ENCODE data around the gene EFNA5.

The EFNA5 gene

GRCh38 chr5:107661038-107661649 is 9.6 kb downstream of the EFNA5 start:
- no peak overlapping the region for H3K4me3 ChIP-seq (replicated peaks in 1 of 2; ENCODE audit: low read depth in 2 of 2, low read length in 2 of 2)
- DNase-seq (ENCODE audit: low read depth in 2 of 2): no peak
- no peak for TF ChIP-seq CTCF (IDR thresholded peaks at IDR 0.05; ENCODE audit: low read depth, low read length)

DNA sequence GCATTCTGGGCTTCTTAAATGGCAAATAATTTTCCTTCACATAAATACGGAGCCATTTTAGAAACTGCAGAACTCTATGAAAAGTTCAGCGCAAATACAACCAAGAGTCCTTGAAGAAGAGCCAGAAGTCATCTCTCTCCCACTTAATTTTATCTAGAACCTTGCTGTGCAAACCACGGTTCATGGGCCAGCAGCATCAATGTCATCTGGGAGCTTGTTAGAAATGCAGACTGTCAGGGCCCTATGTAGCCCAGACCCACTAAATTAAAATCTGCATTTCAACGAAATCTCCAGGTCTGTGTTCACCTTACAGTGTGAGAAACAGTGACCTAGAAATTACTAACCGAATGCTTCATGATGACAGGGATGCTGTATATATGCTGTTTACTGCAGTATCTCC is 12.2 kb downstream of the EFNA5 start:
- TF ChIP-seq CTCF (IDR thresholded peaks at IDR 0.05; ENCODE audit: low read depth, low read length): no peak
- H3K4me3 ChIP-seq (replicated peaks in 1 of 2; ENCODE audit: low read depth in 2 of 2, low read length in 2 of 2): no peak overlapping the region
- no peak for DNase-seq (ENCODE audit: low read depth in 2 of 2)

- H3K4me3 ChIP-seq (replicated peaks in 1 of 2; ENCODE audit: low read depth in 2 of 2, low read length in 2 of 2): no peak overlapping the region
- TF ChIP-seq CTCF (IDR thresholded peaks at IDR 0.05; ENCODE audit: low read depth, low read length): no peak
- DNase-seq (ENCODE audit: low read depth in 2 of 2): no peak
Observed at GRCh38 chr5:107655831-107656230, 14.9 kb downstream of the EFNA5 start.

DNA sequence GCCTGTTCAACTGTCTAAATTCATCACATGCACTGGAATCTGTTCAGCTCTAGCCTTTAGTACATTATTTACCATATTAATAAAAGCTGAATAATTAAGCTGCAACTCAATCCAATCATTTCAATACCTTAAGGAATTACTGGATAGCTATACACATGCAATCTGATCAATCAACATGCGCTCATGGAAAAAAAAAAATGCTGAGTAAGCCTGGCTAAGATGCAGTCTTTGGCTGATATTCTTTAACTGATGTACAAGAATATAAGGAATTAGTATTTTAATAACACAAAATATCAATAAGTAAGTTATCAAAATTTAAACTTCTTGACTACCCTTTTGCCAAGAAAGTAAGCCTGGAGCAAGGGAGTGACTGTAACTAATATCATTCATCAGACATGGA is 15.9 kb downstream of the EFNA5 start:
- no peak for TF ChIP-seq CTCF (IDR thresholded peaks at IDR 0.05; ENCODE audit: low read depth, low read length)
- DNase-seq (ENCODE audit: low read depth in 2 of 2): no peak
- no peak overlapping the region for H3K4me3 ChIP-seq (replicated peaks in 1 of 2; ENCODE audit: low read depth in 2 of 2, low read length in 2 of 2)

DNA sequence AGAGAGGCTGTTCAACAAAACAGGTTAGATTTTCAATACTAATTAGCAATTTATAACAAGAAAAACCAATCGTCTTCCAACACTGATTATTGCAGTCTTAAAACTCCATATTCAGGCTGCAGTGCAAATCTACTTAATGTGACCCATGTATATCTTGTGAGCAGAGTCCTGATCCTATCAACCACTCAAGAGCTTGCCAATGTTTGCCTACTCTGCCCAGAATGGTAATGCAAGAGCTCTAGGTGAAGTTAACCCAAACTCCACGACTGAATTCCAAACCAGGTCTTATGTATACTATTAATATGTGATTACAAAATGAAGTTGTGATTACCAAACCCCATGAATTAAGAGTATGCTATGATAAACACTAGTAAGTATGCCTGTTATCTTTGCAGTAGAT is 17.1 kb downstream of the EFNA5 start:
- no peak for TF ChIP-seq CTCF (IDR thresholded peaks at IDR 0.05; ENCODE audit: low read depth, low read length)
- H3K4me3 ChIP-seq (replicated peaks in 1 of 2; ENCODE audit: low read depth in 2 of 2, low read length in 2 of 2): no peak overlapping the region
- no peak for DNase-seq (ENCODE audit: low read depth in 2 of 2)

DNA sequence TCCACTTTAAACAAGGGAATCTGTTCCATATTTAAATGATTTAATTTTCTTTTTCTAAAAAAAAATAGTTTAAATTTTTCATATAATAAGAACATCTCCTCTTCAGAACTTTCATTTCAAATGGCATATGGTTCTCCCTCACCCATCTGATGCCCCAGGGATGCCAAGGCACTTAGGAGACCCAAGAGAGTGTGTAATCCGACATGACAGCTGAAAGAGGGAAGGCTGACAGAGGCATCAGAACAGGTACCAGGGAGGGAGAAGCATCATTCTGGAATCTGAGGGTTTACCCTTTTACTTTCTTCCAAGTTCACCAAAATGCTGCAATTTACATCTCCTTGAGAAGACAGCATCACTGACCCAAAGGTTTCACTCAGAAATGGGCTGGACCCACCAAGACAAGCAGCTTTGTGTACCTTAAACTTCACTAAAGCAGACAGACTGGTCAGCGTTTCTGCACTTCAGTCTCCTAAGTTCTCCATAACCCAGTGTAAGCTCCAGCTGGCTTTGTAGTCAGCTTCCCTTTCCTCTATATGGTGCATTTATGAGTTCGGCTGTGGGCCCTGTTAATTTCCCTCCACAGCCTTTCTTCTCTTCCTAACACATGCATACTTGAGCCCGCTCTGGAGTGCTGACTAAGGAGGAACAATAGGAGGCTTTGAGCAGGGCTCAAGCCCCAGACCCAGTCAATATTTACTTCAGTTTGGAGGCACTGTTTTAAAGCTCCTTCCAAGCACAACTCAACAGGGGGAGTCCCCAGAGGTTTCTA is 17.7 kb downstream of the EFNA5 start:
- TF ChIP-seq CTCF (IDR thresholded peaks at IDR 0.05; ENCODE audit: low read depth, low read length): no peak
- no peak overlapping the region for H3K4me3 ChIP-seq (replicated peaks in 1 of 2; ENCODE audit: low read depth in 2 of 2, low read length in 2 of 2)
- DNase-seq (ENCODE audit: low read depth in 2 of 2): peak in 1 of 2 donors; percentile 6
